ENCODE measurements around the gene CD8B.

The CD8B gene

DNA sequence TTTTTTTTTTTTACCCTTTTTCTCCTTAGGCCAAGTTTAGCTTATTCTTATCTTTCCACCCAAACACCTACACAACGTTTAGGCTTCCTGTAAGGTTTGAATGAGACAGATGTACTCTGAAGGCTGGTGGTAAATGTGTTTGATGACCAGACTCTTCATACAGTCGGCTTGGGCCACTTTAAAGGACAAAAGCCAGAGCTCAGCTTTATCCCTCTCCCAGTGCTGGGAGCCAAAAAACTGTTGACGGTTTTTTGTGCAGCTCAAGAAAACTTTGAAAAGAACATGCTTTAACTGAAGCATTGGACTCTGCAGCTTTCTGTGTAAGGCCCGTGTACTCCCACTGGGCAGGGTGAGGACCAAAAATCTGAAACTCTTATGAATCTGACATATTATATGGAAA, 86.3 kb downstream of the CD8B start:
- DNase-seq (ENCODE audit: extremely low read depth in 1 of 2, low read depth in 1 of 2): no peak

DNA sequence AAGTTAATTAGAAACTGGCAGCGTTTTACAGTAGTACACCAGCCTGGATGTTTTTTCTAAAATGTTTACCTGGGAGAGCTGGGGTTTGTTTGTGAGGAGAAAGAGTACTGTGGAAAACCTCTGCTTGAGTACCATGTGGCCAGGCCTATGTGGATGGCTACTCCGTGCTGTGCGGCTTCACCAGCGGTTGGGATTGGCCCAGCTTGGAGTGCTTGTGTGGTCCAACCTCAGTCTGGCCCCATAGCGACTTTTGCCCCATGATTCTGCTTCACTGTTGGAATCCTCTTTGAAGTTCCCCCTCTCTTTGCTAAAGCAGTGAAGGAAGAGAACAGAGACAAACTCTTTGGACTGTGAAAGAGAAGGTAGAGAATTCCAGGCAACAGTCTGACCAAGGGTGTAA, 86.8 kb downstream of the CD8B start:
- DNase-seq (ENCODE audit: extremely low read depth in 1 of 2, low read depth in 1 of 2): no peak

DNA sequence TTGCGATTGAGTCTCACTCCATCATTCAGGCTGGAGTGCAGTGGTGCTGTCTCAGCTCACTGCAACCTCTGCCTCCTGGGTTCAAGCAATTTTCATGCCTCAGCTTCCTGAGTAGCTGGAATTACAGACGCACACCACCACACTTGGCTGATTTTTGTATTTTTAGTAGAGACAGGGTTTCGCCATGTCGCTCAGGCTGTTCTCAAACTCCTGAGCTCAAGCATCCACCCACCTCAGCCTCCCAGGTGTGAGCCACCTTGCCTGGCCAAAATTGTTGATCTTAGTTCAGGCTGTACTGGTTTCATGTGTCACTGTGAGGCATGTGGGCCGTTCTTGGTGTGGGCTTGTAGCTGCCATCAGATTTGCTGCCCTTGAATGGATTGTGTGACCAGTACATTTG, 89.1 kb downstream of the CD8B start:
- no peak for DNase-seq (ENCODE audit: extremely low read depth in 1 of 2, low read depth in 1 of 2)

DNA sequence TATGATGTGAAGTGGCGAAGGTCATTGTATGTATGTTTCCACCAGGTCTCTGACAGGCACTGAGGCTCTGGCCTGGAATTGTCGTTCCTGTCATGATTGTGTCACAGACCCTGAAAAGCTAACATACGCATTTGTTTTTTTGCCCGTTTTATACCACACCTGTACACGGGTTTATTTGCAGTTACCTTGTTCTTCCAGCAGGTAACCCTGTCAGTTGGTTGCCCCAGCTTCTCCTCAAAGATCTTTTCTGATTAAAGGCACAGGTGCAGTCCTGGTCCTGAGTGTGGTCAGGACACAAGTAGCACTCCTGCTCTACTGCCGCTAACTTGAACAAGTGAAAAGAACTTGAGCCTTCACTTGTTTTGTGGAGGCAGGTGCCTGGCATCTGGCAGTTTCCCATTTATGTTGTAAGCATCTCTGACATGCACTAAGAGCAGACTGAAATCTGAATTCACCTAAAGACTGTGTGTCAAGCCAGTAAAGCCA, 90.8 kb downstream of the CD8B start:
- no peak for DNase-seq (ENCODE audit: extremely low read depth in 1 of 2, low read depth in 1 of 2)

DNA sequence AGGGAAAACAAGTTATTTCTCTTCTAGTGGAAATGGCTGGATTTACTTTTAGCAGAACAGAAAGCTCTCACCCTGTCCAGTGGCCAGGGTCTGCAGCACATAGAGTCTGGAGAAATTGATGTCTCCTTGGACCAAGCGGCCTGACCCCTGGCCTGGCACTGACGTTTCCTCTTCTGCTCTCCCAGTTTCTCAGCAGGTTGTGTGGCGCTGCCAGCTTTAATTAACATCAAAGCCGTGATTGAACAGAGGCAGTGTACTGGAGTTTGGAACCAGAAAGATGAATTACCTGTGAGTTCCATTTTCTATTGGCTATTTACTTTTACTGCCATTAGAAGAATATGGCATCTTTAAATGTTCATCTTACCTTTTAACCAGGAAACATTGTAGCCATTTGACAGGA, 91.8 kb downstream of the CD8B start:
- DNase-seq (ENCODE audit: extremely low read depth in 1 of 2, low read depth in 1 of 2): no peak

DNA sequence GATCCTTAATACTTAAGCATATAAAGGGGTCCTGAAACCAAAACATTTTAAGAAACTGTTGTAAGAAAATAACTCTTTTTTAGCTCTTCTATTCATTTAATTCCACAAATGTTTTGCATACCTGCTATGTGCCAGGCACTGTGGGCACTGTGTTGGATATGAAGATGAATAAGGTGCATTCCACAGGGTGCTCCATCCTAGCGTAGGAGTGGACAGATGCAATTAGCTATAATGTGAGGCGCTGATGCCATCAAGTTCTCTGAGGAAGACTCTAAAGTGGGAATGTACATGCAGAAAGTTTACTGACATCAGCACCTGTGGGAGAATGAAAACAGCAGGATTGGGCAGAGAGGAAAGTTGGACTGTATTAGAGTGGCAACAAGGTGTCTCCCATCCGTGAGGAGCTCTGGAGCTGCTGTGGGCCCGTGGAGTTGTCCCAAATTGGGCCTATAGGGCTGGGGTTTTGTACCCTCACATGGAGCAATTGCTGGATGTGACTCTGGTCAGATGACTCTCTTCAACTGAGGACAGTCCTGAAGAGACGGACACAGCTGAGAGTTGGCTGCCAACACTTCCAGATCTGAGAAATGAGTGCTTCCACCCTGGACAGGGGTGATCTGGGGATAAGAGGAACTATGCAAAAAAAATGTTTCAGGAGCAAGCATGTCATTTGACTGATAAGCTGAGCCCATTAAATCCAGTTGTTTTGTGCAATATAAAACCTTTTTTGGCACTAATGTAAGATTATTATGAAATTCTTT, 93.3 kb downstream of the CD8B start:
- DNase-seq (ENCODE audit: extremely low read depth in 1 of 2, low read depth in 1 of 2): no peak

Measured in stimulated activated CD8-positive, alpha-beta memory T cell treated with anti-CD3 and anti-CD28 coated beads, Interleukin-7, amount 100 ng/mL, for 48 hours (primary cell).